Heart left ventricle (tissue), 16 donors: ENCODE data around the gene ATG14. TPM values are rescaled to one million over a fixed set of nuclear protein-coding genes. Genes with fewer than 3 reads are reported as not detected.
A peak's percentile ranks its signal among the peaks of the same experiment; 100 is the strongest.

Source experiments
- ATAC-seq, 4 donors: fragments of 200-7000 bp; cut with Tn5 transposase; one replicate each; pipeline ENCODE4 v1.9.1; 2020 to 2022; ENCODE audit warnings: moderate library complexity in 4 of 4, mild to moderate bottlenecking in 3 of 4, moderate number of reproducible peaks in 1 of 4
- DNase-seq, 5 donors: peaks; one replicate each; pipeline ENCODE4 v3.0.0-alpha.2; 2020
- H3K27ac ChIP-seq, 12 donors: fragments of 200-600 bp; sonication (generic) in 4 of 12; one replicate each; pipeline versions ENCODE4 v1.5.0 to v1.8.0; 2016 to 2022; ENCODE audit warnings: mild to moderate bottlenecking in 2 of 12
- H3K27me3 ChIP-seq, 9 donors: fragments of 200-600 bp; sonication (generic) in 2 of 9; one replicate each; pipeline versions ENCODE4 v1.5.1 to v1.8.0; 2016 to 2022; ENCODE audit warnings: mild to moderate bottlenecking in 3 of 9
- H3K36me3 ChIP-seq, 9 donors: fragments of 200-600 bp; sonication (generic) in 2 of 9; one replicate each; pipeline versions ENCODE4 v1.5.0 to v1.8.0; 2018 to 2022; ENCODE audit warnings: mild to moderate bottlenecking in 2 of 9
- H3K4me1 ChIP-seq, 12 donors: fragments of 200-600 bp; sonication (generic) in 4 of 12; one replicate each; pipeline versions ENCODE4 v1.5.0 to v1.8.0; 2016 to 2022; ENCODE audit warnings: mild to moderate bottlenecking in 3 of 12
- H3K4me3 ChIP-seq, 12 donors: fragments of 200-600 bp; sonication (generic) in 4 of 12; one replicate each; pipeline versions ENCODE4 v1.5.0 to v1.8.0; 2017 to 2022; ENCODE audit warnings: mild to moderate bottlenecking in 9 of 12, moderate library complexity in 4 of 12
- H3K9me3 ChIP-seq, 12 donors: fragments of 200-600 bp; sonication (generic) in 4 of 12; one replicate each; pipeline versions ENCODE4 v1.5.0 to v1.8.0; 2016 to 2022; ENCODE audit warnings: mild to moderate bottlenecking in 1 of 12
- POLR2A ChIP-seq, 2 donors: fragments of 450-650 bp; IDR thresholded peaks; one replicate each; pipeline ENCODE4 v1.6.1; 2017; ENCODE audit warnings: antibody characterized with exemption in 2 of 2, mild to moderate bottlenecking in 2 of 2, moderate library complexity in 2 of 2
- WGBS, 4 donors: extraction: QIAGEN DNeasy Blood & Tissue Kit in 2 of 4; methylation state at CpG; one replicate each; pipeline versions ENCODE4 v1.1.5 to v1.1.7; 2013 to 2018; 5-methylcytosine and 5-hydroxymethylcytosine counted together
- intact Hi-C, 10 donors: fragments of 100-400 bp; cut with DNase I; formaldehyde crosslinking; loops; one replicate each; pipeline versions ENCODE4 v1.11.1 to v1.14.2; 2022
- polyA plus RNA-seq, 2 donors: library from polyadenylated mRNA; stranded (reverse); fragments of 200-250 nt; gene quantifications; one replicate each; pipeline ENCODE4 v1.2.3, GENCODE V29; 2013
- total RNA-seq, 9 donors: library from RNA; depleted of rRNA in 2 of 9; stranded (reverse); fragments of >200 nt in 2 of 9; fragmentation: NEBNext Ultra II Directional in 3 of 9; extraction: Animal tissue kit (Norgen Biotek cat#: 25700) in 3 of 9; gene quantifications; one replicate each; pipeline versions ENCODE4 v1.1.0 to v1.2.4, GENCODE V29; 2016 to 2023
- TF ChIP-seq, protein P1 (sequence below), 12 donors: fragments of 200-600 bp; sonication (generic) in 4 of 12; IDR thresholded peaks; one replicate each; pipeline versions ENCODE4 v1.5.0 to v1.8.0; 2018 to 2022; ENCODE audit warnings: antibody characterized with exemption in 12 of 12, mild to moderate bottlenecking in 5 of 12
- donor health status: ischemic (EF 13 %, LVEDD 7.1; RV severe dilation, severe dysfunction).
- donor health status: healthy with polysubstance abuse.
- donor health status: DM: no; HTN: yes; CAD: no.
- donor health status: DM: no; HTN: no; CAD: no.
- donor health status: ischemic (EF 25% LVEDD 6.9; RV normal size, moderate dysfunction).
- donor health status: ischemic (EF 25% LVEDD 5.7; RV mildly dilated, moderate dysfunction).
- donor health status: healthy.
- donor health status: DM: yes; HTN: yes; CAD: no.
- donor health status: ischemic (EF 35%, LVEDD 5.7; RV mildly dilated, moderate dysfunction).
- donor health status: nonischemic (EF 11% LVEDD 7.7; RV severe dilation, severe dysfunction).
- donor health status: DM: yes; HTN: yes; CAD: no.
- donor health status: PGD.
- donor health status: ischemic (EF 29% LVEDD 5.4; RV normal size, mild dysfunction).
- donor health status: nonischemic (EF 23%, LVEDD 6.1; RV moderate dilation, normal function).

ATG14 gene
- total and polyA plus RNA-seq, 11 donors = 5.9 to 16.2 (median 12.5) TPM

DNA sequence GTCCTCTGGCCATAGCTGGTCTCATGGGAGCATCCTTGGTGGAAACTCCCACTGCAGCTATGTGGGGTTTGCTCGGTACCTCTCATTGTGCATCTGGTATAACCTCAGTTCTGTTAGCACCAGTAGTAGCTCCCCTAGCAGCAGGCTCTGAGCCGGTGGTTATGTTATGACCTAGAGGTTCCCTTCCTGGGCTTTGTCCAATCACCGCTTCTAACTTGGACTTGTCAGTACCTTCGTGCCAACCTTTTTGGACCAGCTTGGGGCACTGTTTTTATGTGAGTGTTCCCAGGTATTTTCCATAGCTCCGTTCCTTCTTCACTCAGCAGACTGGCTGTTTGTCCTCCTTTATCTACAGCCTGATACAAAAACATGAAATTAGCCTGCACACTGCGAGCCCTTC lies 55.7 kb downstream of the ATG14 start:
- Histone ChIP-seq H3K36me3 (peaks cover 0 to 46% (median 28%) of the 10 kb centered on the region in 9 donors), H3K4me1 (peaks cover 0 to 16% (median 0%) of the 10 kb centered on the region in 12 donors), H3K9me3 (no peaks in the 10 kb centered on the region), H3K4me3 (no peak overlapping the region), H3K27ac (no peak overlapping the region), H3K27me3 (no peaks in the 10 kb centered on the region)
- intact Hi-C loops = loop anchor here in 8 of 10 donors (2.0 to 10.0 kb wide), 5 partner anchors 85 to 144 kb away; partner anchors contain the start of gene FBXO34 (in 3 of the 8)
- DNase-seq = no peak
- 62 to 75% (median 63%) methylated on average over 5 to 6 of the region's 6 CpGs for WGBS, 4 donors
- TF ChIP-seq, protein P1, sequence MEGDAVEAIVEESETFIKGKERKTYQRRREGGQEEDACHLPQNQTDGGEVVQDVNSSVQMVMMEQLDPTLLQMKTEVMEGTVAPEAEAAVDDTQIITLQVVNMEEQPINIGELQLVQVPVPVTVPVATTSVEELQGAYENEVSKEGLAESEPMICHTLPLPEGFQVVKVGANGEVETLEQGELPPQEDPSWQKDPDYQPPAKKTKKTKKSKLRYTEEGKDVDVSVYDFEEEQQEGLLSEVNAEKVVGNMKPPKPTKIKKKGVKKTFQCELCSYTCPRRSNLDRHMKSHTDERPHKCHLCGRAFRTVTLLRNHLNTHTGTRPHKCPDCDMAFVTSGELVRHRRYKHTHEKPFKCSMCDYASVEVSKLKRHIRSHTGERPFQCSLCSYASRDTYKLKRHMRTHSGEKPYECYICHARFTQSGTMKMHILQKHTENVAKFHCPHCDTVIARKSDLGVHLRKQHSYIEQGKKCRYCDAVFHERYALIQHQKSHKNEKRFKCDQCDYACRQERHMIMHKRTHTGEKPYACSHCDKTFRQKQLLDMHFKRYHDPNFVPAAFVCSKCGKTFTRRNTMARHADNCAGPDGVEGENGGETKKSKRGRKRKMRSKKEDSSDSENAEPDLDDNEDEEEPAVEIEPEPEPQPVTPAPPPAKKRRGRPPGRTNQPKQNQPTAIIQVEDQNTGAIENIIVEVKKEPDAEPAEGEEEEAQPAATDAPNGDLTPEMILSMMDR (IDR thresholded peaks at IDR 0.05) = no peak
- no peak for TF ChIP-seq POLR2A (IDR thresholded peaks at IDR 0.05)
- ATAC-seq = peak; percentile 22 to 64 (median 48)

DNA sequence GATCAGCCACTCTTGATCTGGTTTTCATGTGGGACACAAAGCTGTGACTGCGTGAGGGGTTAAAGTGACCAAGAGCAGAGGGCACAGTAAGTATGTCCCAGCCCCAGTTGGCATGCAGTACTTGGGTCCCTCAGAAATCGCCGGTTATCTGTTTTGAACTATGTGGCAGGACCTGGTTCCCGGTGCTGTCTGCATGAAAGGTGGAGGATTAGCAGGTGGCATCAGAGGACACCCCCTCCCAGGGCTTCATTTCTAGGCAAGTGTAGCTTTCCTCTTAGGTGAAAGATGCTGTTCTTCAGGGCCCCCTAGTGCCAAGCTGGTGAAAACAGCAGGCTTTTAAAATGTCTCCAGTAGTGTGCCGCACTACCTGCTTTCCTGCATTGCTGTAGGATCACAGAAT lies 57.1 kb downstream of the ATG14 start:
- H3K27me3 ChIP-seq = no peaks in the 10 kb centered on the region
- peaks cover 0 to 54% (median 36%) of the 10 kb centered on the region in 9 donors for H3K36me3 ChIP-seq
- intact Hi-C loops = loop anchor here (1.0 to 10.0 kb wide), 8 partner anchors 82 to 142 kb away; partner anchors contain the start of gene FBXO34 (in 7 of the 10)
- no peak overlapping the region for H3K27ac ChIP-seq
- WGBS, 4 donors = 46 to 68% (median 54%) methylated on average over 3 to 5 of the region's 5 CpGs
- DNase-seq (peak in 4 of 5 donors; percentile 34 to 47 (median 42)), ATAC-seq (peak; percentile 50 to 83 (median 72))
- peaks cover 0 to 16% (median 0%) of the 10 kb centered on the region in 12 donors for H3K4me1 ChIP-seq
- TF ChIP-seq, protein P1 (IDR thresholded peaks at IDR 0.05) = peak; percentile 14 to 72 (median 62)
- TF ChIP-seq POLR2A (IDR thresholded peaks at IDR 0.05) = no peak
- H3K9me3 ChIP-seq = no peaks in the 10 kb centered on the region
- no peak overlapping the region for H3K4me3 ChIP-seq

DNA sequence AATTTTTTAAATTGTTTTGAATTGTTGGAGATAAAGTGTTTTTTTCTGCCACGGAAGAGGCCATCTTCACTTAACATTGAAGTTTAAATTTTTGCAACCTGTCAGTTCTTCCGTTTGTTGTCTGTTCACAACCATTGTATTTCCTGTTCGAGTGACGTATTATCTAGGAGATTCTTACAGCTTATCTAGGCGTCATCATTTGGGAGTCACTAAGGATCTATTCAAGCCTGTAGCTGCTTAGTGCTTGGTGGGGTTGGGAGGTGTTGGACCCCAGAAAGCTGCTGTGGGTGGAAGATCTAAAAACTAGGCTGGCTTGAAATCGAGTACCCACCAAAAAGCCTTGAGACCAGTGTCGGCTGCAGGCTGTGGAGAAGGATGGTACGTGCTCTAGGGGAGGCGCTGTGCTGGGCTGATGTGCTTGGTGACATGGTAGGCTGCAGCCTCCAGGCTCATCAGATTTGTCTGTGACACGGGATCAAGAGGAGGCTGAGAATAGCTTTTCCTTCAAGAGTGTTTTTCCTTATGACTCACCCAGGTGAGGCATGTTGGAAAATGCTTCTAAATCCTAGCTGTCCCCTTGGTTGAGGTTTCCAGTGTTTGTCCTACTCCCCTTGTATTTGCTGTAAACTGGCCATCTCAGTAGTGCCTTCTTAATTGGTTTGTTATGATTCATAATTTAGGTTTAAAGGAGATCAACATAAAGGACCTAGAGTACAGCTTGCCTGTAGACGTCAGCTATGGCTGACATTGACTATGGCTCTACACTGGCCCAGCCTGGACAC lies 57.8 kb downstream of the ATG14 start:
- TF ChIP-seq, protein P1 (IDR thresholded peaks at IDR 0.05) = no peak
- no peak for TF ChIP-seq POLR2A (IDR thresholded peaks at IDR 0.05)
- H3K27me3 ChIP-seq = no peaks in the 10 kb centered on the region
- no peak overlapping the region for H3K27ac ChIP-seq
- DNase-seq = no peak
- peaks cover 0 to 54% (median 36%) of the 10 kb centered on the region in 9 donors for H3K36me3 ChIP-seq
- no peaks in the 10 kb centered on the region for H3K9me3 ChIP-seq
- intact Hi-C loops = loop anchor here (1.0 to 10.0 kb wide), 9 partner anchors 81 to 142 kb away; partner anchors contain the start of gene FBXO34 (in 7 of the 10)
- ATAC-seq = no peak
- no peak overlapping the region for H3K4me3 ChIP-seq
- H3K4me1 ChIP-seq = peaks cover 0 to 16% (median 3%) of the 10 kb centered on the region in 12 donors
- WGBS, 4 donors = 78 to 86% (median 82%) methylated on average over 11 of the region's 11 CpGs

DNA sequence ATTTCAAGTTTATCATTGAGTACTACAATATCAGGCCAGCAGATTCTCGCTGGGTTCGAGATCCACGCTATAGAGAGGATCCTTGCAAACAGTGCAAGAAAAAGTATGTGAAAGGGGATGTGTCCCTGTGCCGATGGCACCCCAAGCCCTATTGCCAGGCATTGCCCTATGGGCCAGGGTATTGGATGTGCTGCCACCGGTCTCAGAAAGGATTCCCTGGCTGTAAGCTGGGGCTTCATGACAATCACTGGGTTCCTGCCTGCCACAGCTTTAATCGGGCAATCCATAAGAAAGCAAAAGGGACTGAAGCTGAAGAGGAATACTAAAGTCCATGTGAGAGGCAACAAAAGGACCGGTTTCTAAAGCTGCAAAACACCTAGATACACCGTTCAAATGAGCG lies 59.4 kb downstream of the ATG14 start:
- DNase-seq = no peak
- Histone ChIP-seq H3K4me1 (peaks cover 0 to 25% (median 6%) of the 10 kb centered on the region in 12 donors), H3K9me3 (no peaks in the 10 kb centered on the region), H3K36me3 (peaks cover 0 to 54% (median 36%) of the 10 kb centered on the region in 9 donors), H3K4me3 (no peak overlapping the region), H3K27me3 (no peaks in the 10 kb centered on the region), H3K27ac (no peak overlapping the region)
- no peak for ATAC-seq
- TF ChIP-seq, protein P1 (IDR thresholded peaks at IDR 0.05) = no peak
- 90 to 94% (median 92%) methylated on average over 9 of the region's 9 CpGs for WGBS, 4 donors
- intact Hi-C loops = loop anchor here in 6 of 10 donors (2.0 to 10.0 kb wide), 5 partner anchors 79 to 140 kb away; partner anchors contain the start of gene FBXO34 (in 2 of the 6)
